Tibial nerve (tissue), 3 donors: ENCODE results near the gene KRT6C.

Experiments used
- CTCF ChIP-seq, 5 experiments: fragments of 200-600 bp in 3 of 5; fragments of 450-650 bp in 2 of 5; sonication (generic) in 3 of 5; IDR thresholded peaks; one replicate each; pipeline ENCODE4 v1.5.1; 2016 to 2019; ENCODE audit warnings: antibody characterized with exemption in 5 of 5, mild to moderate bottlenecking in 3 of 5, moderate library complexity in 2 of 5
- POLR2A ChIP-seq, 2 donors: fragments of 450-650 bp; IDR thresholded peaks; one replicate each; pipeline ENCODE4 v1.6.1; 2017; ENCODE audit warnings: antibody characterized with exemption in 2 of 2, mild to moderate bottlenecking in 2 of 2, moderate library complexity in 2 of 2

- TF ChIP-seq POLR2A (IDR thresholded peaks at IDR 0.05) (no peak), CTCF (IDR thresholded peaks at IDR 0.05) (no peak)
These were observed 8.7 kb downstream of the KRT6C start for GRCh38 chr12:52464897-52465296.
